GM12878 (cell line): ENCODE measurements around the gene GGN. TPM values are rescaled to one million over a fixed set of nuclear protein-coding genes. Genes with fewer than 3 reads are reported as not detected.

Source experiments
- ATAC-seq: fragments of 200-7000 bp; cut with Tn5 transposase; 3 replicates; pipeline ENCODE4 v1.9.1; 2020; ENCODE audit warnings: mild to moderate bottlenecking, moderate library complexity
- BruUV-seq: library from RNA; stranded (reverse); fragments of 400-500 nt; replicated peaks from 2 replicates; lab custom pipeline; 2021; lab: Mats Ljungman, UMichigan
- CTCF ChIA-PET: fragments of 300-600 bp; sonication (Branson Sonifier 250); formaldehyde crosslinking; extraction: SDS; loops from one replicate; lab custom pipeline; 2021; ENCODE audit warnings: inconsistent platforms; lab: Yijun Ruan, JAX
- POLR2A ChIA-PET: fragments of 350-600 bp; formaldehyde crosslinking; extraction: SDS; loops from one replicate; lab custom pipeline; 2021; ENCODE audit warnings: inconsistent platforms; lab: Charles Lee
- RAD21 ChIA-PET: fragments of 300-600 bp; sonication (Branson Sonifier 250); formaldehyde crosslinking; loops from one replicate; lab custom pipeline; 2023; ENCODE audit warnings: antibody characterized with exemption; ENCODE audit not compliant: unreplicated experiment; lab: Charles Lee
- SMC1A ChIA-PET: fragments of 300-600 bp; sonication (Branson Sonifier 250); formaldehyde crosslinking; loops from one replicate; lab custom pipeline; 2023; ENCODE audit not compliant: unreplicated experiment, uncharacterized antibody; lab: Charles Lee
- DNase-seq: peaks from one replicate; pipeline ENCODE4 v3.0.0-alpha.2; 2011; ENCODE audit warnings: low read depth, low spot score
- FAIRE-seq: peaks from 3 replicates; lab custom pipeline; 2011; peaks lifted over from hg19 to GRCh38; lab: Jason Lieb, UNC
- H2AFZ ChIP-seq: 2 replicates; pipeline ENCODE4 v1.6.0; 2011; ENCODE audit warnings: low read depth, low read length, control low read depth; ENCODE audit not compliant: control insufficient read depth
- H3K27ac ChIP-seq: 2 replicates; pipeline ENCODE4 v1.5.1; 2011; ENCODE audit warnings: control low read depth; ENCODE audit not compliant: control insufficient read depth, insufficient read depth
- H3K27me3 ChIP-seq, 2 experiments: replicated peaks in 1 of 2; 2 replicates each; pipeline versions ENCODE4 v1.6.0 to v1.6.1; 2011; ENCODE audit warnings: low read length in 1 of 2; ENCODE audit not compliant: control insufficient read depth in 2 of 2, insufficient read depth in 2 of 2
- H3K36me3 ChIP-seq, 2 experiments: 2 replicates each; pipeline ENCODE4 v1.5.1; 2011; ENCODE audit warnings: low read length in 1 of 2; ENCODE audit not compliant: control insufficient read depth in 2 of 2, insufficient read depth in 2 of 2
- H3K4me1 ChIP-seq: 2 replicates; pipeline ENCODE4 v1.6.1; 2011; ENCODE audit warnings: mild to moderate bottlenecking, low read length, moderate library complexity, mixed read lengths; ENCODE audit not compliant: control insufficient read depth, insufficient read depth
- H3K4me2 ChIP-seq: 2 replicates; pipeline ENCODE4 v1.6.0; 2011; ENCODE audit warnings: control low read depth; ENCODE audit not compliant: control insufficient read depth, insufficient read depth
- H3K4me3 ChIP-seq: fragments of 200-600 bp; sonication (generic); 2 replicates; pipeline ENCODE4 v1.5.1; 2016
- H3K79me2 ChIP-seq: 2 replicates; pipeline ENCODE4 v1.6.0; 2011; ENCODE audit warnings: low read length; ENCODE audit not compliant: control insufficient read depth, insufficient read depth
- H3K9ac ChIP-seq: 2 replicates; pipeline ENCODE4 v1.8.0; 2011; ENCODE audit warnings: low read length, control low read depth, mixed read lengths; ENCODE audit not compliant: control insufficient read depth, insufficient read depth
- H3K9me3 ChIP-seq: replicated peaks from 3 replicates; pipeline ENCODE4 v1.5.1; 2011; ENCODE audit warnings: mild to moderate bottlenecking, low read length; ENCODE audit not compliant: control insufficient read depth, insufficient read depth
- H4K20me1 ChIP-seq: 2 replicates; pipeline ENCODE4 v1.6.0; 2011; ENCODE audit not compliant: control insufficient read depth, insufficient read depth
- FOXK2 ChIP-seq: fragments of 450-650 bp; IDR thresholded peaks from 2 replicates; pipeline ENCODE4 v1.6.1; 2017; ENCODE audit warnings: mild to moderate bottlenecking, moderate library complexity
- HCFC1 ChIP-seq: fragments of 150-350 bp; IDR thresholded peaks from 2 replicates; pipeline ENCODE4 v1.6.1; 2014; ENCODE audit warnings: low read length
- IKZF1 ChIP-seq: fragments of 450-650 bp; conservative IDR thresholded peaks from 2 replicates; pipeline ENCODE4 v1.6.1; 2017; ENCODE audit warnings: antibody characterized with exemption, mild to moderate bottlenecking
- MTA2 ChIP-seq: fragments of 450-650 bp; IDR thresholded peaks from 2 replicates; pipeline ENCODE4 v1.6.1; 2016; ENCODE audit warnings: low read depth, mild to moderate bottlenecking, moderate library complexity
- NBN ChIP-seq: fragments of 450-650 bp; IDR thresholded peaks from 2 replicates; pipeline ENCODE4 v1.6.1; 2016
- NR2C1 ChIP-seq: fragments of 450-650 bp; IDR thresholded peaks from 2 replicates; pipeline ENCODE4 v1.6.1; 2017; ENCODE audit warnings: antibody characterized with exemption, mild to moderate bottlenecking, moderate library complexity
- PAX5 ChIP-seq: IDR thresholded peaks from 2 replicates; pipeline ENCODE4 v1.6.1; 2011; ENCODE audit warnings: low read depth, low read length, borderline replicate concordance
- PML ChIP-seq: IDR thresholded peaks from 2 replicates; pipeline ENCODE4 v1.6.1; 2012; ENCODE audit warnings: low read length, inconsistent platforms
- POLR2A ChIP-seq: IDR thresholded peaks from 2 replicates; pipeline ENCODE4 v1.6.1; 2011; ENCODE audit warnings: low read depth, mild to moderate bottlenecking, low read length
- SMAD5 ChIP-seq: IDR thresholded peaks from 2 replicates; pipeline ENCODE4 v1.6.1; 2016; ENCODE audit warnings: antibody characterized with exemption, low read depth
- SUPT20H ChIP-seq: IDR thresholded peaks from 2 replicates; pipeline ENCODE4 v1.6.1; 2011; ENCODE audit warnings: low read depth, mild to moderate bottlenecking, low read length, moderate library complexity, borderline replicate concordance; ENCODE audit not compliant: control insufficient read depth
- TBL1XR1 ChIP-seq: IDR thresholded peaks from 2 replicates; pipeline ENCODE4 v1.6.1; 2012; ENCODE audit warnings: low read depth, low read length, improper control_type of control experiment
- WGBS: methylation state at CpG from one replicate; pipeline ENCODE4 v1.1.6; 2016; ENCODE audit warnings: low lambda C conversion rate; ENCODE audit not compliant: insufficient replicate concordance, insufficient coverage; ENCODE audit errors: missing lambda C conversion rate; 5-methylcytosine and 5-hydroxymethylcytosine counted together
- in situ Hi-C: fragments of 300-500 bp; cut with MboI; formaldehyde crosslinking; loops from 9 replicates; pipeline ENCODE4 v1.14.3; 2018; ENCODE audit warnings: mixed read lengths
- intact Hi-C: fragments of 100-400 bp; cut with micrococcal nuclease; formaldehyde crosslinking; loops from one replicate; pipeline ENCODE4 v1.14.2; 2022; ENCODE audit not compliant: unreplicated experiment
- polyA plus RNA-seq, 11 experiments: library from polyadenylated mRNA; depleted of rRNA in 4 of 11; unstranded in 6 of 11; stranded (reverse) in 5 of 11; fragments of >200 nt; fragmentation: Nextera tagmentation in 4 of 11; fragmentation: Illumina TruSeq in 1 of 11; extraction: Ambion mirVana in 4 of 11; extraction: Trizol in 1 of 11; gene quantifications; 1 replicate in 1 of 11; 2 replicates in 10 of 11; pipeline versions ENCODE4 v1.2.1 to v1.2.3, GENCODE V29; 2011 to 2016; ENCODE audit warnings: inconsistent platforms in 2 of 11, missing spikeins in 2 of 11, low read depth in 1 of 11
- total RNA-seq, 4 experiments: library from RNA; depleted of rRNA in 3 of 4; stranded (reverse); fragments of >200 nt in 3 of 4; fragmentation: Illumina TruSeq in 1 of 4; extraction: Trizol in 1 of 4; gene quantifications; 2 replicates each; pipeline versions ENCODE4 v1.2.1 to v1.2.3, GENCODE V29; 2013 to 2021
- TF ChIP-seq, protein P1 (sequence below): fragments of 450-650 bp; IDR thresholded peaks from 2 replicates; pipeline ENCODE4 v1.6.1; 2016; ENCODE audit warnings: mild to moderate bottlenecking, moderate library complexity, borderline replicate concordance
- TF ChIP-seq, protein P2 (sequence below): IDR thresholded peaks from 2 replicates; pipeline ENCODE4 v1.6.1; 2011; ENCODE audit warnings: mild to moderate bottlenecking, low read depth, low read length, moderate library complexity; ENCODE audit not compliant: insufficient replicate concordance
- TF ChIP-seq, protein P3 (sequence below): fragments of 450-650 bp; IDR thresholded peaks from 2 replicates; pipeline ENCODE4 v1.6.1; 2016; ENCODE audit warnings: mild to moderate bottlenecking

GGN gene
- total and polyA plus RNA-seq, 10 of the 15 experiments (the other 5 are each of a cell fraction or from before 2014, with no cell fraction given), result not detected

DNA sequence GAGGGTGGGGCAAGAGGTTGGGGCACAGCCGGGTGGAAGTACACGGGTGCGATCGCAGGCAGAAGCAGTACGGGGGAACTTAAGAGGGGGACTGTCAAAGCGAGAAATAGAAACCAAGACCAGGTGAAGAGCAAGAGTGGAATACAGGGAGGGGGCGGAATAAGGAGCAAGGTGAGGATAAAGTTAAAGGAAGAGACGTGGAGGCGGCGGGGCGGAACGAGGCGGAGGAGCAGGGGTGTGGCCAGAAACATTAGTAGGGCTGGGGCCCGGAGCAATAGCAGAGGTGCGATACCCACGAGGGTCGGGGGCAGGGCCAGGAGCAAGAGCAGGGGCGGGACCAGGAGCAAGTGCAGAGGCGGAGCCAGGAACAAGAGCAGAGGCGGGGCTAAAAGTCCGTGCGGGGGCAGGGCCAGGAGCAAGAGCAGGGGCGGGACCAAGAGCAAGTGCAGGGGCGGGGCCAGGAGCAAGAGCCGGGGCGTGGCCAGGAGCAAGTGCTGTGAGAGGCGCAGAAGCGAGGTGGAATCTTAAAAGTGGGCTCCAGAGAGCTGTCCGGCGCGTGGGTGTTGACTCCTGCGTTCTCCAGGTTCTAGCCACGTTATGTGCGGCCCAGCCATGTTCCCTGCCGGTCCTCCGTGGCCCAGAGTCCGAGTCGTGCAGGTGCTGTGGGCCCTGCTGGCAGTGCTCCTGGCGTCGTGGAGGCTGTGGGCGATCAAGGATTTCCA lies 51.0 kb downstream of the GGN start:
- 13% methylated on average over 33 of the region's 41 CpGs for WGBS
- peak; percentile 97 for FAIRE-seq
- TF ChIP-seq POLR2A, result 0 out of 2 replicates have a peak, but pooled peaks have one; percentile 8
- TF ChIP-seq SMAD5, result no peak
- TF ChIP-seq, protein P1, sequence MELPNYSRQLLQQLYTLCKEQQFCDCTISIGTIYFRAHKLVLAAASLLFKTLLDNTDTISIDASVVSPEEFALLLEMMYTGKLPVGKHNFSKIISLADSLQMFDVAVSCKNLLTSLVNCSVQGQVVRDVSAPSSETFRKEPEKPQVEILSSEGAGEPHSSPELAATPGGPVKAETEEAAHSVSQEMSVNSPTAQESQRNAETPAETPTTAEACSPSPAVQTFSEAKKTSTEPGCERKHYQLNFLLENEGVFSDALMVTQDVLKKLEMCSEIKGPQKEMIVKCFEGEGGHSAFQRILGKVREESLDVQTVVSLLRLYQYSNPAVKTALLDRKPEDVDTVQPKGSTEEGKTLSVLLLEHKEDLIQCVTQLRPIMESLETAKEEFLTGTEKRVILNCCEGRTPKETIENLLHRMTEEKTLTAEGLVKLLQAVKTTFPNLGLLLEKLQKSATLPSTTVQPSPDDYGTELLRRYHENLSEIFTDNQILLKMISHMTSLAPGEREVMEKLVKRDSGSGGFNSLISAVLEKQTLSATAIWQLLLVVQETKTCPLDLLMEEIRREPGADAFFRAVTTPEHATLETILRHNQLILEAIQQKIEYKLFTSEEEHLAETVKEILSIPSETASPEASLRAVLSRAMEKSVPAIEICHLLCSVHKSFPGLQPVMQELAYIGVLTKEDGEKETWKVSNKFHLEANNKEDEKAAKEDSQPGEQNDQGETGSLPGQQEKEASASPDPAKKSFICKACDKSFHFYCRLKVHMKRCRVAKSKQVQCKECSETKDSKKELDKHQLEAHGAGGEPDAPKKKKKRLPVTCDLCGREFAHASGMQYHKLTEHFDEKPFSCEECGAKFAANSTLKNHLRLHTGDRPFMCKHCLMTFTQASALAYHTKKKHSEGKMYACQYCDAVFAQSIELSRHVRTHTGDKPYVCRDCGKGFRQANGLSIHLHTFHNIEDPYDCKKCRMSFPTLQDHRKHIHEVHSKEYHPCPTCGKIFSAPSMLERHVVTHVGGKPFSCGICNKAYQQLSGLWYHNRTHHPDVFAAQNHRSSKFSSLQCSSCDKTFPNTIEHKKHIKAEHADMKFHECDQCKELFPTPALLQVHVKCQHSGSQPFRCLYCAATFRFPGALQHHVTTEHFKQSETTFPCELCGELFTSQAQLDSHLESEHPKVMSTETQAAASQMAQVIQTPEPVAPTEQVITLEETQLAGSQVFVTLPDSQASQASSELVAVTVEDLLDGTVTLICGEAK, result peak; percentile 10; the same call in 1 of the 2 replicates
- peak; percentile 10; the same call in 1 of the 2 replicates for TF ChIP-seq IKZF1
- peak; percentile 88 for TF ChIP-seq NBN
- no peak for TF ChIP-seq SUPT20H
- peak; percentile 40 for TF ChIP-seq FOXK2
- no peak for TF ChIP-seq PML
- peak; percentile 54 for TF ChIP-seq MTA2
- TF ChIP-seq, protein P2, sequence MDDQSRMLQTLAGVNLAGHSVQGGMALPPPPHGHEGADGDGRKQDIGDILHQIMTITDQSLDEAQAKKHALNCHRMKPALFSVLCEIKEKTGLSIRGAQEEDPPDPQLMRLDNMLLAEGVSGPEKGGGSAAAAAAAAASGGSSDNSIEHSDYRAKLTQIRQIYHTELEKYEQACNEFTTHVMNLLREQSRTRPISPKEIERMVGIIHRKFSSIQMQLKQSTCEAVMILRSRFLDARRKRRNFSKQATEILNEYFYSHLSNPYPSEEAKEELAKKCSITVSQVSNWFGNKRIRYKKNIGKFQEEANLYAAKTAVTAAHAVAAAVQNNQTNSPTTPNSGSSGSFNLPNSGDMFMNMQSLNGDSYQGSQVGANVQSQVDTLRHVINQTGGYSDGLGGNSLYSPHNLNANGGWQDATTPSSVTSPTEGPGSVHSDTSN, result no peak
- TF ChIP-seq PAX5, result peak; percentile 85
- no peak; the same call in 1 of the 2 replicates for TF ChIP-seq HCFC1
- TF ChIP-seq, protein P3, sequence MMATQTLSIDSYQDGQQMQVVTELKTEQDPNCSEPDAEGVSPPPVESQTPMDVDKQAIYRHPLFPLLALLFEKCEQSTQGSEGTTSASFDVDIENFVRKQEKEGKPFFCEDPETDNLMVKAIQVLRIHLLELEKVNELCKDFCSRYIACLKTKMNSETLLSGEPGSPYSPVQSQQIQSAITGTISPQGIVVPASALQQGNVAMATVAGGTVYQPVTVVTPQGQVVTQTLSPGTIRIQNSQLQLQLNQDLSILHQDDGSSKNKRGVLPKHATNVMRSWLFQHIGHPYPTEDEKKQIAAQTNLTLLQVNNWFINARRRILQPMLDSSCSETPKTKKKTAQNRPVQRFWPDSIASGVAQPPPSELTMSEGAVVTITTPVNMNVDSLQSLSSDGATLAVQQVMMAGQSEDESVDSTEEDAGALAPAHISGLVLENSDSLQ, result peak; percentile 13; the same call in 1 of the 2 replicates
- TF ChIP-seq TBL1XR1, result no peak
- TF ChIP-seq NR2C1, result no peak

More for the DNA sequence above, 51.0 kb downstream of the GGN start:
- ChIA-PET RAD21 (interaction anchor here (0.6 to 2.1 kb wide), 6 partner anchors 37 to 430 kb away, joined by 3 to 30 read pairs (median 6); partner anchors contain the start of genes FAM98C, PSMD8, SIPA1L3 and WDR87), POLR2A (interaction anchor here (3.1 kb wide), 1 partner anchor 38 kb away, joined by 26 read pairs; the partner anchor contains the start of gene PSMD8), CTCF (interaction anchor here (0.9 to 5.3 kb wide), 6 partner anchors 37 to 434 kb away, joined by 3 to 74 read pairs (median 6); partner anchors contain the start of gene PSMD8), SMC1A (interaction anchor here (0.7 to 3.3 kb wide), 6 partner anchors 37 to 429 kb away, joined by 3 to 21 read pairs (median 6); partner anchors contain the start of genes PSMD8 and SIPA1L3)
- peak; percentile 77 for ATAC-seq
- peak; percentile 88 for DNase-seq
- H3K27me3 ChIP-seq, result no peaks in the 10 kb centered on the region
- H3K9me3 ChIP-seq, result no peaks in the 10 kb centered on the region
- no peaks in the 10 kb centered on the region for H3K79me2 ChIP-seq
- peaks cover 3% of the 10 kb centered on the region; the same call in 1 of the 2 replicates for H3K4me1 ChIP-seq
- peak overlapping the region; percentile 79 for H3K4me3 ChIP-seq
- H2AFZ ChIP-seq, result peak overlapping the region; percentile 96
- H3K9ac ChIP-seq, result peak overlapping the region; percentile 70
- H4K20me1 ChIP-seq, result no peaks in the 10 kb centered on the region
- H3K27ac ChIP-seq, result peak overlapping the region; percentile 91
- in situ Hi-C loops, result loop anchor here (5.0 kb wide), 1 partner anchor 36 kb away; the partner anchor contains the start of gene PSMD8
- no peaks in the 10 kb centered on the region for H3K36me3 ChIP-seq
- intact Hi-C loops, result no loop called here
- peak overlapping the region; percentile 95 for H3K4me2 ChIP-seq
- BruUV-seq, result no TSS peak
